B cell (primary cell): ENCODE data around the gene CAPS2.

ENCODE experiments used
- EZH2 ChIP-seq: IDR thresholded peaks from 2 replicates; pipeline ENCODE4 v1.6.1; 2012; ENCODE audit warnings: borderline replicate concordance, low read depth, mild to moderate bottlenecking, moderate library complexity, low read length; ENCODE audit not compliant: insufficient read depth, poor library complexity, severe bottlenecking
- TF ChIP-seq, protein P1 (sequence below): fragments of 200-600 bp; IDR thresholded peaks from one replicate; pipeline ENCODE4 v1.8.0; 2022; ENCODE audit warnings: antibody characterized with exemption, mild to moderate bottlenecking

DNA sequence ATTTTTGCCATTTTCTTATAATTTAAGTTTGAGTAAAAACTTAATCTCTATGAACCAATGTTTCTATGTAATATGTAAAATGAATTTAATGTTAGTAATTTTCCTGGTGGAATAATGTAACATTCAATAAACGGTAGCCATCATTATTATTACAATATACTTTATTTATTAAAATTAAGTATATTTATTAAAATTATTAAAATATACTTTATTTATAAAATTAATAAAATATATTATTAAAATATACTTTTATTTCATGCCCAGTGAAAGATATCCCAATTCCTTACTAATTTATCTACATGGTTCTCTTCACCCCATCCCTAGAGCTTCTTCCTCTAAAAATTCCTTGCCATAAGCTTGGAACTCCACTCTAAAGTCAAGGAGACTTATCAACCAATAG is 2.5 kb downstream of the CAPS2 start:
- TF ChIP-seq, protein P1, sequence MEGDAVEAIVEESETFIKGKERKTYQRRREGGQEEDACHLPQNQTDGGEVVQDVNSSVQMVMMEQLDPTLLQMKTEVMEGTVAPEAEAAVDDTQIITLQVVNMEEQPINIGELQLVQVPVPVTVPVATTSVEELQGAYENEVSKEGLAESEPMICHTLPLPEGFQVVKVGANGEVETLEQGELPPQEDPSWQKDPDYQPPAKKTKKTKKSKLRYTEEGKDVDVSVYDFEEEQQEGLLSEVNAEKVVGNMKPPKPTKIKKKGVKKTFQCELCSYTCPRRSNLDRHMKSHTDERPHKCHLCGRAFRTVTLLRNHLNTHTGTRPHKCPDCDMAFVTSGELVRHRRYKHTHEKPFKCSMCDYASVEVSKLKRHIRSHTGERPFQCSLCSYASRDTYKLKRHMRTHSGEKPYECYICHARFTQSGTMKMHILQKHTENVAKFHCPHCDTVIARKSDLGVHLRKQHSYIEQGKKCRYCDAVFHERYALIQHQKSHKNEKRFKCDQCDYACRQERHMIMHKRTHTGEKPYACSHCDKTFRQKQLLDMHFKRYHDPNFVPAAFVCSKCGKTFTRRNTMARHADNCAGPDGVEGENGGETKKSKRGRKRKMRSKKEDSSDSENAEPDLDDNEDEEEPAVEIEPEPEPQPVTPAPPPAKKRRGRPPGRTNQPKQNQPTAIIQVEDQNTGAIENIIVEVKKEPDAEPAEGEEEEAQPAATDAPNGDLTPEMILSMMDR = no peak
- TF ChIP-seq EZH2 = no peak
